H1 (cell line): Measurements from ENCODE around the gene ENTPD6. TPM values are rescaled to one million over a fixed set of nuclear protein-coding genes. Genes with fewer than 3 reads are reported as not detected.

Source experiments
- CTCF ChIA-PET: fragments of 300-600 bp; sonication (Branson Sonifier 250); formaldehyde crosslinking; loops from one replicate; lab custom pipeline; 2021; ENCODE audit not compliant: partially characterized antibody; lab: Charles Lee
- POLR2A ChIA-PET: fragments of 300-600 bp; sonication (Branson Sonifier 250); formaldehyde crosslinking; loops from one replicate; lab custom pipeline; 2021; ENCODE audit warnings: inconsistent platforms; ENCODE audit not compliant: partially characterized antibody; lab: Charles Lee
- DNase-seq, 2 experiments: peaks; one replicate each; pipeline versions ENCODE4 v3.0.0 to v3.0.0-alpha.2; 2010 to 2022; ENCODE audit warnings: low spot score in 2 of 2, low read depth in 1 of 2, mixed read lengths in 1 of 2
- FAIRE-seq: peaks from 2 replicates; lab custom pipeline; 2011; peaks lifted over from hg19 to GRCh38; lab: Jason Lieb, UNC
- H2AFZ ChIP-seq: 2 replicates; pipeline ENCODE4 v1.8.1; 2012; ENCODE audit warnings: low read length, inconsistent platforms
- H2AK5ac ChIP-seq: 2 replicates; pipeline ENCODE4 v1.6.1; 2013; ENCODE audit warnings: low read depth, low read length
- H2BK120ac ChIP-seq: replicated peaks from 2 replicates; pipeline ENCODE3; 2013; ENCODE audit warnings: low read depth, low read length, inconsistent platforms
- H2BK12ac ChIP-seq: 2 replicates; pipeline ENCODE4 v1.6.1; 2013; ENCODE audit warnings: low read depth, low read length
- H2BK15ac ChIP-seq: 2 replicates; pipeline ENCODE4 v1.6.1; 2013; ENCODE audit warnings: low read length
- H2BK20ac ChIP-seq: 2 replicates; pipeline ENCODE4 v1.6.1; 2013; ENCODE audit warnings: low read length
- H2BK5ac ChIP-seq: 2 replicates; pipeline ENCODE4 v1.6.1; 2013; ENCODE audit warnings: low read depth, low read length
- H3K14ac ChIP-seq: 2 replicates; pipeline ENCODE4 v1.6.1; 2013; ENCODE audit warnings: inconsistent platforms; ENCODE audit not compliant: insufficient read length
- H3K18ac ChIP-seq: 2 replicates; pipeline ENCODE4 v1.6.1; 2013; ENCODE audit warnings: low read length; ENCODE audit errors: extremely low read depth
- H3K23ac ChIP-seq: 2 replicates; pipeline ENCODE4 v1.6.1; 2013; ENCODE audit warnings: inconsistent platforms; ENCODE audit not compliant: insufficient read length
- H3K23me2 ChIP-seq: 2 replicates; pipeline ENCODE4 v1.6.1; 2013; ENCODE audit warnings: low read depth, low read length
- H3K27ac ChIP-seq: 2 replicates; pipeline ENCODE4 v1.6.1; 2011; ENCODE audit warnings: low read depth, low read length, inconsistent platforms
- H3K27me3 ChIP-seq, 4 experiments: replicated peaks in 1 of 4; 1 replicate in 1 of 4; 2 replicates in 3 of 4; pipeline versions ENCODE4 v1.6.1 to v1.8.1; 2011 to 2013; ENCODE audit warnings: low read length in 3 of 4, mild to moderate bottlenecking in 3 of 4, inconsistent platforms in 2 of 4, mixed read lengths in 2 of 4, moderate library complexity in 1 of 4; ENCODE audit not compliant: control insufficient read depth in 3 of 4, insufficient read depth in 3 of 4; ENCODE audit errors: extremely low read depth in 1 of 4
- H3K36me3 ChIP-seq, 4 experiments: 2 replicates each; pipeline versions ENCODE4 v1.6.1 to v1.8.1; 2011 to 2013; ENCODE audit warnings: mild to moderate bottlenecking in 4 of 4, low read length in 3 of 4, moderate library complexity in 2 of 4, control low read depth in 1 of 4, inconsistent platforms in 1 of 4; ENCODE audit not compliant: insufficient read depth in 4 of 4, control insufficient read depth in 2 of 4
- H3K4ac ChIP-seq: replicated peaks from 2 replicates; pipeline ENCODE3; 2013; ENCODE audit warnings: low read length, low read depth, mixed read lengths, inconsistent platforms; ENCODE audit not compliant: insufficient read length
- H3K4me1 ChIP-seq, 4 experiments: replicated peaks in 1 of 4; 1 replicate in 1 of 4; 2 replicates in 3 of 4; pipeline versions ENCODE4 v1.6.1 to v1.8.1; 2011 to 2013; ENCODE audit warnings: low read length in 3 of 4, inconsistent platforms in 2 of 4, mixed read lengths in 1 of 4; ENCODE audit not compliant: insufficient read depth in 4 of 4, control insufficient read depth in 3 of 4
- H3K4me2 ChIP-seq, 2 experiments: 2 replicates each; pipeline versions ENCODE4 v1.6.1 to v1.8.1; 2011 to 2013; ENCODE audit warnings: low read depth in 2 of 2, low read length in 2 of 2, control low read depth in 1 of 2, inconsistent platforms in 1 of 2, mild to moderate bottlenecking in 1 of 2; ENCODE audit not compliant: insufficient read depth in 1 of 2
- H3K4me3 ChIP-seq, 4 experiments: fragments of 200-600, 300-600 bp in 1 of 4; sonication (generic), shearing (Covaris generic), sonication (Bioruptor Twin) in 1 of 4; 2 replicates each; pipeline versions ENCODE4 v1.5.1 to v1.8.1; 2011 to 2016; ENCODE audit warnings: low read length in 4 of 4, low read depth in 3 of 4, control low read depth in 2 of 4, inconsistent platforms in 2 of 4, mild to moderate bottlenecking in 2 of 4, mixed read lengths in 1 of 4, moderate library complexity in 1 of 4; ENCODE audit not compliant: insufficient read depth in 2 of 4; ENCODE audit errors: extremely low read depth in 1 of 4
- H3K56ac ChIP-seq: replicated peaks from 2 replicates; pipeline ENCODE3; 2013; ENCODE audit warnings: low read depth, mild to moderate bottlenecking, mixed read lengths, low read length, inconsistent platforms; ENCODE audit not compliant: insufficient read length
- H3K79me1 ChIP-seq: 2 replicates; pipeline ENCODE4 v1.6.1; 2013; ENCODE audit warnings: low read depth, low read length, control low read depth
- H3K79me2 ChIP-seq, 2 experiments: 2 replicates each; pipeline versions ENCODE4 v1.6.1 to v1.8.1; 2012 to 2013; ENCODE audit warnings: low read length in 2 of 2, mild to moderate bottlenecking in 2 of 2, inconsistent platforms in 1 of 2; ENCODE audit not compliant: insufficient read depth in 2 of 2, control insufficient read depth in 1 of 2
- H3K9ac ChIP-seq, 4 experiments: replicated peaks in 1 of 4; 1 replicate in 1 of 4; 2 replicates in 3 of 4; pipeline versions ENCODE4 v1.6.1 to v1.8.1; 2011 to 2013; ENCODE audit warnings: low read depth in 3 of 4, low read length in 3 of 4, control low read depth in 2 of 4, mild to moderate bottlenecking in 2 of 4, moderate library complexity in 2 of 4, inconsistent platforms in 1 of 4; ENCODE audit errors: extremely low read depth in 1 of 4
- H3K9me3 ChIP-seq, 2 experiments: 2 replicates each; pipeline versions ENCODE4 v1.6.1 to v1.8.1; 2012 to 2013; ENCODE audit warnings: mild to moderate bottlenecking in 2 of 2, moderate library complexity in 2 of 2, control low read depth in 1 of 2, inconsistent platforms in 1 of 2, low read depth in 1 of 2, low read length in 1 of 2, mixed read lengths in 1 of 2; ENCODE audit not compliant: insufficient read depth in 2 of 2
- H4K20me1 ChIP-seq, 2 experiments: replicated peaks in 1 of 2; 2 replicates each; pipeline versions ENCODE3 to v1.8.1; 2011 to 2013; ENCODE audit warnings: inconsistent platforms in 2 of 2, low read length in 2 of 2, mild to moderate bottlenecking in 1 of 2; ENCODE audit not compliant: insufficient read depth in 2 of 2, control insufficient read depth in 1 of 2
- H4K5ac ChIP-seq: 2 replicates; pipeline ENCODE4 v1.6.1; 2013; ENCODE audit warnings: low read length, low read depth, mixed read lengths, inconsistent platforms; ENCODE audit not compliant: insufficient read length
- H4K8ac ChIP-seq: 2 replicates; pipeline ENCODE4 v1.8.0; 2013; ENCODE audit warnings: mild to moderate bottlenecking, moderate library complexity, low read length, inconsistent platforms; ENCODE audit not compliant: insufficient read depth; ENCODE audit errors: extremely low read depth
- H4K91ac ChIP-seq: replicated peaks from 2 replicates; pipeline ENCODE3; 2013; ENCODE audit warnings: low read length, mixed read lengths, inconsistent platforms; ENCODE audit not compliant: insufficient read length
- CBX5 ChIP-seq: fragments of 300-800, 300-1000 bp; sonication (generic); IDR thresholded peaks from 2 replicates; pipeline ENCODE4 v1.7.1; 2016; ENCODE audit warnings: antibody characterized with exemption, low read length, low read depth
- CBX8 ChIP-seq: fragments of 300-800, 300-1000 bp; sonication (generic); IDR thresholded peaks from 2 replicates; pipeline ENCODE4 v1.7.1; 2016; ENCODE audit warnings: low read depth, low read length, borderline replicate concordance
- CEBPB ChIP-seq: IDR thresholded peaks from 2 replicates; pipeline ENCODE4 v1.6.1; 2012; ENCODE audit warnings: low read depth, low read length
- GABPA ChIP-seq: IDR thresholded peaks from 2 replicates; pipeline ENCODE4 v1.6.1; 2011; ENCODE audit warnings: mild to moderate bottlenecking, low read length, moderate library complexity, borderline replicate concordance; ENCODE audit not compliant: insufficient read depth
- HDAC6 ChIP-seq: IDR thresholded peaks from one replicate; pipeline ENCODE4 v1.7.1; 2012; ENCODE audit warnings: low read depth, mild to moderate bottlenecking, inconsistent platforms, low read length, moderate library complexity
- JUND ChIP-seq: IDR thresholded peaks from 2 replicates; pipeline ENCODE4 v1.6.1; 2011; ENCODE audit warnings: mild to moderate bottlenecking, improper control_type of control experiment, low read length
- POLR2AphosphoS5 ChIP-seq: IDR thresholded peaks from 2 replicates; pipeline ENCODE4 v1.6.1; 2011; ENCODE audit warnings: low read depth, low read length
- SAP30 ChIP-seq: fragments of 300-600 bp; sonication (generic); IDR thresholded peaks from 2 replicates; pipeline ENCODE4 v1.7.1; 2012; ENCODE audit warnings: low read length, moderate library complexity, mild to moderate bottlenecking, inconsistent platforms; ENCODE audit not compliant: insufficient read depth, insufficient replicate concordance
- SIN3A ChIP-seq, 2 experiments: IDR thresholded peaks in 1 of 2; conservative IDR thresholded peaks in 1 of 2; 2 replicates each; pipeline ENCODE4 v1.6.1; 2011 to 2012; ENCODE audit warnings: low read length in 2 of 2, improper control_type of control experiment in 1 of 2, low read depth in 1 of 2, mild to moderate bottlenecking in 1 of 2
- SIX5 ChIP-seq: IDR thresholded peaks from 2 replicates; pipeline ENCODE4 v1.6.1; 2011; ENCODE audit warnings: mild to moderate bottlenecking, low read depth, low read length
- SP1 ChIP-seq: IDR thresholded peaks from 2 replicates; pipeline ENCODE4 v1.6.1; 2011; ENCODE audit warnings: low read depth, low read length
- SP2 ChIP-seq: IDR thresholded peaks from 2 replicates; pipeline ENCODE4 v1.6.1; 2012; ENCODE audit warnings: mild to moderate bottlenecking, low read length, inconsistent platforms
- TAF1 ChIP-seq: IDR thresholded peaks from 2 replicates; pipeline ENCODE4 v1.6.1; 2011; ENCODE audit warnings: mild to moderate bottlenecking, low read depth, low read length
- WGBS, 2 experiments: shearing (Covaris generic) in 1 of 2; methylation state at CpG; one replicate each; pipeline versions ENCODE4 v1.1.6 to v1.1.7; 2013 to 2015; ENCODE audit warnings: low lambda C conversion rate in 2 of 2, mixed read lengths in 2 of 2, inconsistent platforms in 1 of 2, low coverage in 1 of 2, missing lambda C conversion rate in 1 of 2; ENCODE audit not compliant: insufficient replicate concordance in 2 of 2, insufficient coverage in 1 of 2, insufficient read length in 1 of 2; ENCODE audit errors: extremely low coverage in 1 of 2, missing lambda C conversion rate in 1 of 2; 5-methylcytosine and 5-hydroxymethylcytosine counted together
- polyA plus RNA-seq, 7 experiments: library from polyadenylated mRNA; depleted of rRNA in 3 of 7; stranded (reverse) in 5 of 7; unstranded in 2 of 7; fragments of >200 nt in 5 of 7; fragments of 200-250 nt in 2 of 7; gene quantifications; 1 replicate in 5 of 7; 2 replicates in 1 of 7; 4 replicates in 1 of 7; pipeline versions ENCODE4 v1.2.1 to v1.2.3, GENCODE V29; 2011 to 2013; ENCODE audit warnings: missing spikeins in 2 of 7, mixed read lengths in 2 of 7
- total RNA-seq: library from RNA; stranded (reverse); fragmentation: NEBNext Ultra II Directional; extraction: Animal tissue kit (Norgen Biotek cat#: 25700); gene quantifications from 2 replicates; pipeline ENCODE4 v1.2.1, GENCODE V29; 2021
- TF ChIP-seq, protein P1 (sequence below): IDR thresholded peaks from 2 replicates; pipeline ENCODE4 v1.6.1; 2012; ENCODE audit warnings: inconsistent platforms

ENTPD6 gene
- total and polyA plus RNA-seq, 2 of the 8 experiments (the other 6 are each of a cell fraction or from before 2014, with no cell fraction given) = 47.8 to 57.3 TPM

DNA sequence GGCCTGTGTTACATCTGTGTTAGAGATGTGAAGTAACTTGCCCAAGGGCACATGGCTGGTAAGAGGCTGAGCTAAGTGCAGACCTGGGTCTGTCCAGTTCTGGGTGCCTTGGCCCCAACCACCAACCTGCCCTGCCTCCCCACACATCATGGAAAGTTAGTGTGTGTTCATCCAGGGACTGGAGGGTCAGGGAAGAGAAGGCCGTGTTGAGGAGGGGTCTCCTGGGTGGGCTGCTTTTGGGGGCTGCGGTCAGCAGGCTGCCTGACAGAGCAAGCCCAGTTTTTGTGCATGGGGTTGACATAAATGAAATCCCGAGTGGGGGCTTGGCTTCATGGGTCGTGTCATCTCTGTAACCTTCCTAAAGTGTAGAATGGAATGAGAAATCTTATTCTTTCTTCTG, 63.3 kb downstream of the ENTPD6 start:
- no peak overlapping the region for H2BK12ac ChIP-seq
- peaks cover 0 to 6% of the 10 kb centered on the region in 2 experiments; a peak in 1 of 4 replicates for H3K9me3 ChIP-seq
- H2BK5ac ChIP-seq = no peak overlapping the region
- H2BK15ac ChIP-seq = no peak overlapping the region
- H2BK20ac ChIP-seq = no peak overlapping the region
- H3K4me3 ChIP-seq = no peak overlapping the region
- CTCF ChIA-PET = interaction anchor here (0.9 to 3.0 kb wide), 3 partner anchors 12 to 110 kb away, joined by 3 to 17 read pairs (median 3); partner anchors contain the start of gene PYGB
- no peak overlapping the region for H3K23ac ChIP-seq
- H3K23me2 ChIP-seq = no peaks in the 10 kb centered on the region
- no peaks in the 10 kb centered on the region for H4K20me1 ChIP-seq
- H2BK120ac ChIP-seq = no peak overlapping the region
- peaks cover 0 to 16% of the 10 kb centered on the region in 2 experiments; a peak in 2 of 4 replicates for H3K79me2 ChIP-seq
- H4K5ac ChIP-seq = no peak overlapping the region
- FAIRE-seq = no peak
- H4K91ac ChIP-seq = no peak overlapping the region
- H3K4ac ChIP-seq = no peak overlapping the region
- H3K27me3 ChIP-seq = no peaks in the 10 kb centered on the region
- H3K79me1 ChIP-seq = peaks cover 13% of the 10 kb centered on the region
- H3K27ac ChIP-seq = no peak overlapping the region
- 76% methylated on average over 4 of the region's 4 CpGs; no CpG with 5 or more reads in 1 of the 2 experiments for WGBS, 2 experiments
- no peak overlapping the region for H3K9ac ChIP-seq
- H2AFZ ChIP-seq = no peak overlapping the region
- no peak overlapping the region for H3K56ac ChIP-seq
- H2AK5ac ChIP-seq = no peak overlapping the region
- POLR2A ChIA-PET = interaction anchor here (1.0 kb wide), 1 partner anchor 9 kb away, joined by 3 read pairs; no protein-coding TSS in a partner anchor
- H3K36me3 ChIP-seq = peaks cover 2 to 17% (median 9%) of the 10 kb centered on the region in 4 experiments; a peak in 3 of 8 replicates
- DNase-seq = no peak
- H3K18ac ChIP-seq = no peak overlapping the region
- H3K14ac ChIP-seq = no peak overlapping the region
- H3K4me1 ChIP-seq = no peaks in the 10 kb centered on the region
- no peak overlapping the region for H3K4me2 ChIP-seq
- H4K8ac ChIP-seq = no peak overlapping the region
- no peak for TF ChIP-seq SIX5
- TF ChIP-seq SIN3A (conservative IDR thresholded peaks at IDR 0.05 in 1 of 2, IDR thresholded peaks at IDR 0.05 in 1 of 2; ENCODE audit: low read depth in 1 of 2, low read length in 2 of 2) = no peak
- no peak for TF ChIP-seq JUND
- TF ChIP-seq GABPA = no peak
- TF ChIP-seq TAF1 = no peak
- TF ChIP-seq CBX5 = no peak
- TF ChIP-seq POLR2AphosphoS5 = no peak
- TF ChIP-seq HDAC6 = no peak
- no peak for TF ChIP-seq CEBPB
- TF ChIP-seq CBX8 = no peak
- TF ChIP-seq SP2 = no peak
- TF ChIP-seq, protein P1, sequence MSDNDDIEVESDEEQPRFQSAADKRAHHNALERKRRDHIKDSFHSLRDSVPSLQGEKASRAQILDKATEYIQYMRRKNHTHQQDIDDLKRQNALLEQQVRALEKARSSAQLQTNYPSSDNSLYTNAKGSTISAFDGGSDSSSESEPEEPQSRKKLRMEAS = no peak
- no peak for TF ChIP-seq SP1
- TF ChIP-seq SAP30 = no peak
